ENCODE results near the gene GGCT.

The GGCT gene

DNA sequence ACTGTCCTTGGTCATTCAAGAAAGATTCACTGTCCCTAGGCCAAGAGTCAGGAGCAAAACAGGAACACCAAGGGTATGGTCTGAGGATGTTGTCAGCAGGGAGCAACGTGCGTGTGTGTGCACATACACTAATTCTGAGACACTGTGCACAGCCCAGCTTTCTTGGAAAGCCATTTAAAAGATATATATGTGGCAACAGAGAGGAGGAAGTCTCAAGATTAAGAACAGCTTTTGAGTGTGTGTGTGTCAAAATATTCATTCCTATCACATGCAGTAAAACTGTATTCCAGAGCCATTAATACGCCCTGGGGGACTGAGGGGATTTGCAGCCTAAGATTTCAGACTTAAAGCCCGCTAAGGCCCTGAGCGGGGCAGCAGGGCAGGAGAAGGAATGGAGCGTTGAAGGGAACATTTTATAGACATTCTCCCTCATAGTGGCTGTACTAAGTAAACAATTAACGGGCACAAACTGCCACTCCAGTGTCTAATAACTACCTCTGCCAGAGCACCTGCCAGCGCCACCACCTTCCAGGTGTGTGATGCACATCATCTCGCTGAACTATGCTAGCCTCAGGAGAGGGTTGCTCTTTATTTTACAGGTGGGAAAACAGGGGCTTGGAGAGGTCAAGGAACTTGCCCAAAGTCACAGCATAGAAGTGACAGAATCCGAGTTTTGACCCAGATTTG is 28.0 kb downstream of the GGCT start:
- DNase-seq = peak; percentile 91

GRCh38 chr7:30475580-30475979 is 29.0 kb downstream of the GGCT start:
- no peak for DNase-seq

- no peak for DNase-seq
Observed at GRCh38 chr7:30474893-30475292, 29.7 kb downstream of the GGCT start.

DNA sequence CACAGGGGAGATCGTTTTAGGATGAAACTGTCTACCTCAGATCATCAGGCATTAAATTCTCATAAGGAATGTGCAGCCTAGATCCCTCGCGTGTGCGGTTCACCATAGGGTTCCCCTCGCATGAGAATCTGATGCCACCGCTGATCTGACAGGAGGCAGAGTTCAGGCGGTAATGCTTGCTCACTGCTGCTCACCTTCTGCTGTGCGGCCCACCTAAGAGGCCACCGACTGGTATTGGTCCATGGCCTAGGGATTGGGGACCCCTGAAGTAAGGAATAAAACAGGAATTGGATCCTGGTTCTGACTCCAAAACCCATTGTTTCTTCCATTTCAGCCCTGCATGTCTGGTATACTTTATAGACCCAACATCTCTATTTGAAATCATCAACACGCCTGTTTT is 30.1 kb downstream of the GGCT start:
- no peak for DNase-seq

DNA sequence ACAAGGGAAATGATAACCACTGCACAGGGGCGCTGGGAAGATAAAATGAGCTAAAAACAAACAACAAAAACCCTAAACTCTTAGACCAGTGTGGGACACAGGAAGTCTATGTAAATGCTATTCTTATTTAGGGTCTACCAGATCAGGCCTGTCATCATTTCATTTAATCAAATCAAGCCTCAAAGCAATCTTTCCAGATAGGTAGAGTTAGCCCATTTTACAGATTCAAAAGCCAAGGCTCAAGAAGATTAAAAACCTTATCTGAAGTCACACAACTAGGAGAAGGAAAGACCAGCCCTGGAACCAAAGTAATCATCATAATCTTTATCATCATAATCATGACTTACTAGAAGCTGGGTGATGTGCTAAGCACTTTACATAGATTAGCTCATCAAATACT is 30.7 kb downstream of the GGCT start:
- DNase-seq = no peak

- peak; percentile 10 for DNase-seq
Observed at GRCh38 chr7:30472784-30473775, 31.5 kb downstream of the GGCT start.

DNA sequence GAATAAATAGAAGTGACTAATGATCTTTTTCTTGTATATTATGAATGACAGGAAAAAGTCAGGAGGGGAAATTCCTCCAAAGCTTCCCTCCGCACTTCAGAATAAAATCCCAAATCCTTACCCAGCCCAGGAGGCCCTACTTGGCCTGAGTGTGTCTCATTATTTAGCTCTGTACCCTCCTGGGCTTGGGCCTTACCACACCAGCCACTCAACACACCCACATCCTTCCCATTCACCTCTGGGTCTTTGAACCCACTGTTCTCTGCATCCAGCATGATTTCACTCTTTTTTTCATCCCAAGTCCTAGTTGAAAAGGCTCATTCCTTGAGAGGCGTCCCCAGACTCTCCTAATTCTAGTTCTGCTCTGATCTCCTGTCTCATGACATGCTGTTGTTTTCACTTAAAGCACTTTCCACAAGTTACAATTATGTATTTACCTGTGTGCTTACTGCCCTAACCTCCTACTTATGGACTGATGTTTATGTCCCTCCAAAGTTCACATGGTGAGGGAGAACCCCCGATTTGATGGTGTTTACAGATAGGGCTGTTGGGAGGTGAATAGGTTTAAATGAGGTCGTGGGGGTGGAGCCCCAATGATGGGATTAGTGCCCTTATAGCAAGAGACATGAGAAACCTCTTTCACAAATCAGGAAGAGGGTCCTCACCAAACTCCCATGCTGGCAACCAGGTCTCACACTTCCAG is 32.4 kb downstream of the GGCT start:
- no peak for DNase-seq

DNA sequence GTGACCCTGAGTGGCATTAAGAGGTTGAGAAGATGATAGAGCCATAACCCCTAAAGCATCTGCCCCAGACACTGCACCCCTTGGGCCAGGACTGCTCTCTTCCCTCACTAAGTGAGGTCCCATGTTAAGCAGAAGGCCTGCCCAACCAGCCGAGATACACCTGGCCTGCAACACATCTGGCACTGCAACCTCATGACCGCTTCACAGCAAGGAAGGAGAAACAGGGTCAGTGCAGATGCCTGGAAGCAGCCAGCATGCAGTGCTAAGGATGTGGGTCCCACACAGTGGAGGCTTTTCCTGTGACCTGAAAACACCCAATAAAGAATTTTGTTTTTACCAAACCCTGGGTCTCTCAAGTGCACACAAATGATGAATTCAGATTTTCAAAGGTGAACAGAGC is 33.4 kb downstream of the GGCT start:
- DNase-seq = peak; percentile 16

- DNase-seq = no peak
Observed at GRCh38 chr7:30470771-30471170, 33.9 kb downstream of the GGCT start.

DNA sequence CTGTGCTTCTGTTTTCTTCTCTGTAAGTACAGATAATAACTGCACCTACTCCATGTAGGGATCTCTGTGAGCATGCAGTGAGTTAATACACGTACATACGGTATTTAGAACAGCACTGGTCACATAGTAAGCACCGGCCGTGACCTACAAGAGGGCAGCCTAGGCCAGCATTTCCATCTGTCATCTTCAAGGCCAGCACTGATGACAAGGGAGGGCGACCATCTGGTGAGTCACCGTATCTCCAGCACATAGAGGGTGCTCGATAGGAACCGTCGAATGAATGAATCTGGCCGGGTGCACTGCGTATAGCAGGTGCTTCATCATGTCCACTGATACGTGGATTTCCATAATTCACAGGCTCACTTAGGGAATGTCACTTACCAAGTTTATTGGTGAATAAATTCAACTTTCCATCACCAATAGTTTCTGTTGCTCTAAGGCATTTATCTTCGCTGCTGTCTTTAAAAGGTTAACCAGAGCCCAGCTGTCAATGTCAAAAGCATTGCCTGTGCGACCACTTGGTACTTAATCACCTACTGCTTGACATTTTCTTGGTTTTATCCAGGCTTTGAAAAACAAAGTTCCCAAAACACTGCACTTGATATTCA is 34.4 kb downstream of the GGCT start:
- DNase-seq = no peak

- DNase-seq = peak; percentile 69
Observed at GRCh38 chr7:30469303-30469702, 35.3 kb downstream of the GGCT start.

DNA sequence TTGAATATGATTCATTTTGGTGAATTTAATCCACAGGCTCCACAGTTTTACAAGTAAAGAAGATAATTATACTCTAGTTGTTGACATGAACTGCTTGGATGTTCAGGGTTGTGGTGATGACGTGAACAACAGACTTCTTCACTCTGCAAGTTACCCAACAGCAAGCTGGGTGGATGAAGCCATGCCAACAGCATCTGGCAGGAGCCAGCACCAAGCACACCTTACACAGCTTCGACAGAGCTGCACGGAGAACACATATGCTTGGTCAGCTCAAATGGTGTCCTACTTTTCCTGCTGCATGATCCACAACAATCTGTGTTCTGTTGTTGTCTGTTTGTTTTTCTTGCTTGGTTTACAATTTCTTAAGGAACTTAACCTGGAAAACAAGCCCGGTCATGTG is 35.8 kb downstream of the GGCT start:
- DNase-seq = no peak

DNA sequence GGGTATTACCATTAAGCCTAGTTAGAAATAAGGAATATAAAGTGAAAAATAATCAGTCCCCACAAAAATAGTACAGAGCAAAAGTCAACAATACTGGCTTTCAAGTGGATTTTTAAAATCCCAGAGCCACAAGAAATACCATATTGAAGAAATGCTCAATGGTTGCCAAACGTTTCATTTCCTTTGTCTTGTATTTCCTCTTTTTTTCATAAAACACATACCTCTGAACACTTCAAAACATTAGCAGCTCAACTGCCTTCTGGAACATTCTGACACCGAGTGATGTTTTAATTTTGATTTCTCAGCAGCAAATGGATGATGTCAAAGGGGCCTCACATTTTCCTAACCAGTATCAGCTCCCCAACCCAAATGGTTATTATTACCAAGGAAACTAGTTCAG is 36.6 kb downstream of the GGCT start:
- no peak for DNase-seq

DNA sequence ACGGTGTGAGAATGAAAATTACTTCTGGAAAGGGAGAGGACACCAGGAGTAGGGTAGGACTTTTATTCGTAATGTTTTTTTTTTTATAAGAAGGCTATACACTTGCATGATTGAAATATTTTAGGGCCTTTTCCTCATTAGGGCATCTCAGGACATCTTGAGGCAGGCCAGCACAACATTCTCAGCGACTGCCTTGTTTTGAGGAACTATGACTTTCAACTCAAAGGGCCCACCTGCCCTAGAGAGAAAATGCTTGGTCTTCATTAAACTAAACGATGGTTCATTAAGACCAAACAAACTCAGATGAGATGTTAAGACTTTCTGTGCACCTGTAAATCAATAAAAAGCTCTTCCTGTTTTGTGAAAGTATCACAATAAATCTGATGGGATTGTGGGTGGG is 37.4 kb downstream of the GGCT start:
- DNase-seq = no peak

DNA sequence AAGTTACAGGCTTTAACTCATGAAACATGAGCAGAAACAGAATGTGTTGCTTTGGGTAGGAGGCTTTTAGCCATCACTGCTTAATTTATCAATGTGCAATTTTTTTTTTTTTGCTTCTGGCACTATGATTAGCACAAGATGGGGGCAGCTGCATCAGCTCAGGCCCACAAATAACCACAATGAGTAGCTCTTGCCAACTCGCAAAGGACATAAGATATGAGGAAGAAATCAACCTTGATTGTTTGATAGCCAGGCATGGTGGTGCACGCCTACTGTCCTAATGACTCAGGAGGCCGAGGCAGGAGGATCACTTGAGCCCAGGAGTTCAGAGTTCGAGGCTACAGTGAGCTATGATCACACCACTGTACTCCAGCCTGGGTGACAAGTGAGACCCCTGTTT is 38.4 kb downstream of the GGCT start:
- DNase-seq = peak; percentile 40

- peak; percentile 77 for DNase-seq
Observed at GRCh38 chr7:30465811-30466180, 38.8 kb downstream of the GGCT start.

GRCh38 chr7:30465046-30465810 is 39.4 kb downstream of the GGCT start:
- DNase-seq = peak; percentile 84

DNA sequence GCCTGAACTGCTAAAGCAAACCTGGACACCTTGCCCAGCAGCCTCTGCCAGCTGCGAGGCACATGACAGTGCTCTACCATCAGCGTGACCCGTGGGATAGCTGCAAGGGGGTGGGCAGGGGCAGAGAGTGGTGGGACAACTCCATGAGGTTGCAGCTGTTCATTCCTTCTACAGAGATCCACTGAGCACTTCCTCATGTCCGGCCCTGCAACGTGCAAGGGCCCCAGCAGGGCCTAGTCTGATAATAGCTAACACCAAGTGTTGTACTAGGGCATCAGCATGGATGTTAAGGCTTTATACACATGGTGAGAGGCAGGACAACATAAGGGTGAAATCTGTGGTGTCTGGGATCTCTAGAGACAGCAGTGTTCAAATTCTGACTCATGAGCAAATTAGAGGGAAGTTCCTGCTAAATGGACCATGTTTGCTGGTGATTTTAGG is 40.4 kb downstream of the GGCT start:
- DNase-seq = peak; percentile 56

DNA sequence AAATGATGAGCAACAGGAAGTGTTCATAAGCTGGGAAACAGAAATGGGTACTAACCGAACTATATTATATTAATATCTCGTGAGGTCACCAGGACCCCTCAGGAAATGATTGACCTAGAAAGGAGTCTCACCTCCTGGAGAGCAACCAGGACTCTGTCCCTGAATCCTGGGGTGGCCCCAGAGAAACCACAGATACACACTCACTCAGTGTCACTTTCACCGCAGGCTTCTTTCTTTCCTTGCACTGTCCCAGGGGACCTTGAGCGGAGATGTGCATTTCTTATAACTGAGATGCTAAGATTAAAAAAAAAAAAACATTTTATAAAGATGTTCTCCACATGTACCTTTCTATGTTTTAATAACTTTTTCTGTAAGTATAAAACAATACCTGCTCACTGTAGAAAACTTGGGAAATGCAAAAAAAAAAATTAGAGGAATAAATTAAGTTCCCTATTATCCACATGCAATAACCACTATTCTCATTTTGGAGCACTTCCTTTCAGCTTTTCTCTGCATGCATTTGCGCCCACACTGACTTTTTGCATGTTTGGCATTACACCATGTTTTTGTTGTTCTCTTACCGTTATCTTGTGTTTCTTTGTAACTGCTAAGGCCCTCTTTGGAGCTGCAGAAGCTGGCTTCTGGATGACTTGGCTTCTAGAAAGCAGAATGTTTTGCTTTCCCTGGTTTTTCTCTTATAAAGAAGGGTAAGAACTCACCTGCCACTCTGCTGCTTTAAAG is 41.1 kb downstream of the GGCT start:
- no peak for DNase-seq

DNA sequence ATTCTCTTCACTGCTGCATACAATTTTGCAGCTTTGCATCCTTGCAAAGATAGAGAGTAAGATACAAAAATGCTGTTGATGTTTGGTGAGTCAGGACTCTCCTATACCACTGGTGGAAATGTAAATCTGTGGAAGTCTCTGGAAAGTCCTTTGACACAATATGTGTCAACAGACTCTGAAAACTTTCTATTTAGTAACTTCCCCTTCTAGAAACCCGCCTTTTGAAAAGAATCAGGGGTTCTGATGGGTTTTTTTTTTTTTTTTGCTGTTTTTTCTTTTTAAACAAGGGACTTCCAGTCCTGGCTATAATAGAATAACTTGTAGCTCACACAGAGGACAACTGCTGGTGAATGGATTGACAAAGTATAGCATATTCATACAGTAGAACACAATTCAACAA is 42.5 kb downstream of the GGCT start:
- DNase-seq = no peak

DNA sequence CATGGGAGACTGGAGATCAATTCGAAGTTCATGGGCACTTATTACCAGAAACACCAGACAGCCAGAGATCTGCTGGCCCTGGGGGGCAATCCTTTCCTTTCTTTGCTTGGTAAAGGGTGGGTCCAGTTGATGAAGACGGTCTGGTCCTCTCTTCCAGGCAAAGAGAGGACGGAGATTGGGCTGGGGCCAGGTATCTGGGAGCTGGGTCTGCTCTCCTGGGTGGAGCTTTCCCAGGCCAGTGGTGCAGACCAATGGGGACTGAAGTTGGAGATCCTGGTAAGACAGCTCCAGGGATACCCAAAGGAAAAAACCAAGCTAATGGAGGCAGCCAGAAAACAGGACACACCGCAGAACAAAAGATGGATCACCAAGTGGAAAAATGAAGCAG is 44.4 kb downstream of the GGCT start:
- DNase-seq = no peak

All from NCI-H69 (cell line).